Osteocyte (in vitro differentiated cells): ENCODE measurements around the gene ZNF536. TPM values are rescaled to one million over a fixed set of nuclear protein-coding genes. Genes with fewer than 3 reads are reported as not detected.
"Not testable (repeated sequence)": the region's sequence is repeated elsewhere in the genome, so short reads cannot be mapped to it uniquely, and the experiment has no call there.

Experiments
- DNase-seq: peaks from one replicate; pipeline ENCODE4 v3.0.0; 2021; ENCODE audit warnings: mixed read lengths; ENCODE audit not compliant: unreplicated experiment; ENCODE audit errors: extremely low spot score
- H3K27ac Mint-ChIP-seq: one replicate; pipeline ENCODE4 v1.8.0; 2021; ENCODE audit warnings: mild to moderate bottlenecking, mixed read lengths; ENCODE audit not compliant: unreplicated experiment
- H3K27me3 Mint-ChIP-seq: one replicate; pipeline ENCODE4 v1.8.0; 2021; ENCODE audit warnings: mixed read lengths; ENCODE audit not compliant: unreplicated experiment
- H3K36me3 Mint-ChIP-seq: one replicate; pipeline ENCODE4 v1.8.0; 2021; ENCODE audit warnings: mixed read lengths; ENCODE audit not compliant: unreplicated experiment
- H3K4me1 Mint-ChIP-seq: one replicate; pipeline ENCODE4 v1.8.0; 2021; ENCODE audit warnings: mixed read lengths; ENCODE audit not compliant: unreplicated experiment
- H3K4me3 Mint-ChIP-seq: one replicate; pipeline ENCODE4 v1.8.0; 2021; ENCODE audit warnings: mild to moderate bottlenecking, moderate library complexity, mixed read lengths; ENCODE audit not compliant: unreplicated experiment
- H3K9me3 Mint-ChIP-seq: one replicate; pipeline ENCODE4 v1.8.0; 2021; ENCODE audit warnings: mixed read lengths; ENCODE audit not compliant: unreplicated experiment
- CTCF ChIP-seq: fragments of 200-600 bp; sonication (generic); IDR thresholded peaks from 2 replicates; pipeline ENCODE4 v1.5.0; 2021; ENCODE audit warnings: antibody characterized with exemption, mild to moderate bottlenecking, moderate library complexity
- total RNA-seq: library from RNA; stranded (reverse); gene quantifications from 2 replicates; pipeline ENCODE4 v1.2.1, GENCODE V29; 2021

Gene ZNF536
- total RNA-seq, 1 donor from 2014 or later, result not detected

- Mint-ChIP-seq H3K4me3 (no peak overlapping the region), H3K27me3 (no peaks in the 10 kb centered on the region), H3K4me1 (no peaks in the 10 kb centered on the region), H3K9me3 (peaks cover 13% of the 10 kb centered on the region), H3K27ac (no peak overlapping the region), H3K36me3 (no peaks in the 10 kb centered on the region)
- DNase-seq, result no peak
- TF ChIP-seq CTCF, result no peak
These were observed 36.6 kb downstream of the ZNF536 start for GRCh38 chr19:30408734-30409301.

GRCh38 chr19:30411714-30412113 is 39.5 kb downstream of the ZNF536 start:
- Mint-ChIP-seq H3K9me3 (peaks cover 11% of the 10 kb centered on the region), H3K27me3 (no peaks in the 10 kb centered on the region), H3K36me3 (no peaks in the 10 kb centered on the region), H3K4me1 (no peaks in the 10 kb centered on the region), H3K27ac (no peak overlapping the region), H3K4me3 (no peak overlapping the region)
- no peak for TF ChIP-seq CTCF
- no peak for DNase-seq

- Mint-ChIP-seq H3K4me3 (no peak overlapping the region), H3K27ac (no peak overlapping the region), H3K27me3 (no peaks in the 10 kb centered on the region), H3K36me3 (no peaks in the 10 kb centered on the region), H3K9me3 (peaks cover 22% of the 10 kb centered on the region), H3K4me1 (no peaks in the 10 kb centered on the region)
- no peak for TF ChIP-seq CTCF
- peak; percentile 13 for DNase-seq
These were observed 44.2 kb downstream of the ZNF536 start for GRCh38 chr19:30416375-30416774.

GRCh38 chr19:30417166-30417565 is 45.0 kb downstream of the ZNF536 start:
- not testable (repeated sequence) for H3K4me1 Mint-ChIP-seq, H3K27ac Mint-ChIP-seq, H3K36me3 Mint-ChIP-seq, H3K27me3 Mint-ChIP-seq, H3K4me3 Mint-ChIP-seq
- peak; percentile 17 for DNase-seq
- peaks cover 22% of the 10 kb centered on the region for H3K9me3 Mint-ChIP-seq

- H3K27ac Mint-ChIP-seq, result no peak overlapping the region
- no peaks in the 10 kb centered on the region for H3K36me3 Mint-ChIP-seq
- no peak overlapping the region for H3K4me3 Mint-ChIP-seq
- no peaks in the 10 kb centered on the region for H3K4me1 Mint-ChIP-seq
- TF ChIP-seq CTCF, result no peak
- peak; percentile 78 for DNase-seq
- H3K9me3 Mint-ChIP-seq, result peaks cover 27% of the 10 kb centered on the region
- H3K27me3 Mint-ChIP-seq, result no peaks in the 10 kb centered on the region
These were observed 47.5 kb downstream of the ZNF536 start for GRCh38 chr19:30419568-30420180.
